ENCODE results near the gene HUS1B. TPM values are rescaled to one million over a fixed set of nuclear protein-coding genes. Genes with fewer than 3 reads are reported as not detected.

The HUS1B gene
- total RNA-seq, 1 donor from 2014 or later = 0.51 TPM

GRCh38 chr6:624979-625378 lies 31.9 kb downstream of the HUS1B start:
- DNase-seq (ENCODE audit: low read depth in 2 of 2) = peak; percentile 3 to 13

GRCh38 chr6:622462-622861 lies 34.4 kb downstream of the HUS1B start:
- no peak for DNase-seq (ENCODE audit: low read depth in 2 of 2)

- no peak for DNase-seq (ENCODE audit: low read depth in 2 of 2)
Observed at GRCh38 chr6:621931-622330, 35.0 kb downstream of the HUS1B start.

GRCh38 chr6:620950-621349 lies 36.0 kb downstream of the HUS1B start:
- DNase-seq (ENCODE audit: low read depth in 2 of 2) = no peak

GRCh38 chr6:620166-620565 lies 36.7 kb downstream of the HUS1B start:
- no peak for DNase-seq (ENCODE audit: low read depth in 2 of 2)

- DNase-seq (ENCODE audit: low read depth in 2 of 2) = no peak
Observed at GRCh38 chr6:617456-618100, 39.3 kb downstream of the HUS1B start.

GRCh38 chr6:613981-614380 lies 42.9 kb downstream of the HUS1B start:
- DNase-seq (ENCODE audit: low read depth in 2 of 2) = no peak

- DNase-seq (ENCODE audit: low read depth in 2 of 2) = no peak
Observed at GRCh38 chr6:611928-612327, 45.0 kb downstream of the HUS1B start.

- DNase-seq (ENCODE audit: low read depth in 2 of 2) = no peak
Observed at GRCh38 chr6:610882-611281, 46.0 kb downstream of the HUS1B start.

- DNase-seq (ENCODE audit: low read depth in 2 of 2) = no peak
Observed at GRCh38 chr6:609905-610304, 47.0 kb downstream of the HUS1B start.

GRCh38 chr6:606829-607379 lies 50.0 kb downstream of the HUS1B start:
- no peak for DNase-seq (ENCODE audit: low read depth in 2 of 2)

Other genes with a start within 250 kb of the HUS1B start
- gene EXOC2, start 36.0 kb upstream of the HUS1B start, total RNA-seq = 34.3 and 38.9 TPM in 2 replicates